Activated CD8-positive, alpha-beta memory T cell treated with anti-CD3 and anti-CD28 coated beads, Interleukin-2, amount 50 U/mL, for 48 hours (primary cell): Measurements from ENCODE around the gene C16orf87.
A peak's percentile ranks its signal among the peaks of the same experiment; 100 is the strongest.
"Not testable (repeated sequence)": the region's sequence is repeated elsewhere in the genome, so short reads cannot be mapped to it uniquely, and the experiment has no call there.

ENCODE experiments used
- DNase-seq: peaks from one replicate; pipeline ENCODE4 v3.0.0-alpha.2; 2020

The C16orf87 gene

GRCh38 chr16:46830902-46831647 is at the start of gene C16orf87:
C16orf87 (minus strand) TSS chr16:46831180; CDS start chr16:46831149, 31 bp downstream.
- DNase-seq, result peak; percentile 92

- DNase-seq, result no peak
These were observed 44.3 kb upstream of the C16orf87 start for GRCh38 chr16:46875243-46875642.

- no peak for DNase-seq
These were observed 42.2 kb upstream of the C16orf87 start for GRCh38 chr16:46873201-46873600.

GRCh38 chr16:46871597-46871996 is 40.6 kb upstream of the C16orf87 start:
- no peak for DNase-seq

- not testable (repeated sequence) for DNase-seq
These were observed 37.9 kb upstream of the C16orf87 start for GRCh38 chr16:46868891-46869290.

GRCh38 chr16:46867486-46867885 is 36.5 kb upstream of the C16orf87 start:
- not testable (repeated sequence) for DNase-seq

GRCh38 chr16:46866286-46866685 is 35.3 kb upstream of the C16orf87 start:
- no peak for DNase-seq

- DNase-seq, result no peak
These were observed 31.8 kb upstream of the C16orf87 start for GRCh38 chr16:46862555-46863447.

GRCh38 chr16:46859719-46860152 is 28.8 kb upstream of the C16orf87 start:
- DNase-seq, result peak; percentile 64

GRCh38 chr16:46858151-46858550 is 27.2 kb upstream of the C16orf87 start:
- no peak for DNase-seq

GRCh38 chr16:46857368-46857945 is 26.5 kb upstream of the C16orf87 start:
- no peak for DNase-seq

GRCh38 chr16:46855389-46855788 is 24.4 kb upstream of the C16orf87 start:
- no peak for DNase-seq

GRCh38 chr16:46854846-46855245 is 23.9 kb upstream of the C16orf87 start:
- no peak for DNase-seq

GRCh38 chr16:46853713-46854443 is 22.9 kb upstream of the C16orf87 start:
- DNase-seq, result peak; percentile 76

GRCh38 chr16:46852130-46852529 is 21.1 kb upstream of the C16orf87 start:
- no peak for DNase-seq

- DNase-seq, result no peak
These were observed 19.9 kb upstream of the C16orf87 start for GRCh38 chr16:46850619-46851555.

- DNase-seq, result no peak
These were observed 18.1 kb upstream of the C16orf87 start for GRCh38 chr16:46848768-46849764.

GRCh38 chr16:46845952-46846351 is 15.0 kb upstream of the C16orf87 start:
- DNase-seq, result no peak

GRCh38 chr16:46844771-46845170 is 13.8 kb upstream of the C16orf87 start:
- DNase-seq, result no peak
